HG03280 (cell line): ENCODE data around the gene SLC2A5.
"Not testable (repeated sequence)": the region's sequence is repeated elsewhere in the genome, so short reads cannot be mapped to it uniquely, and the experiment has no call there.

Experiments
- ATAC-seq: cut with Tn5 transposase; IDR thresholded peaks from one replicate; pipeline ENCODE4 v1.9.1; 2021; ENCODE audit warnings: mild to moderate bottlenecking, moderate library complexity; ENCODE audit not compliant: unreplicated experiment

The SLC2A5 gene

GRCh38 chr1:9010781-9011323, 58.6 kb downstream of the SLC2A5 start:
- no peak for ATAC-seq

GRCh38 chr1:9009438-9010370, 59.7 kb downstream of the SLC2A5 start:
- ATAC-seq, result no peak

- ATAC-seq, result peak; percentile 47
Observed at GRCh38 chr1:9008236-9008635, 61.2 kb downstream of the SLC2A5 start.

GRCh38 chr1:9006956-9007615, 62.3 kb downstream of the SLC2A5 start:
- no peak for ATAC-seq

- no peak for ATAC-seq
Observed at GRCh38 chr1:9005395-9005708, 64.1 kb downstream of the SLC2A5 start.

GRCh38 chr1:9004700-9005394, 64.6 kb downstream of the SLC2A5 start:
- peak; percentile 51 for ATAC-seq

GRCh38 chr1:9004031-9004699, 65.3 kb downstream of the SLC2A5 start:
- ATAC-seq, result no peak

- not testable (repeated sequence) for ATAC-seq
Observed at GRCh38 chr1:9002215-9002560, 67.2 kb downstream of the SLC2A5 start.

GRCh38 chr1:9001534-9002214, 67.8 kb downstream of the SLC2A5 start:
- not testable (repeated sequence) for ATAC-seq

GRCh38 chr1:8993962-8994675, 75.3 kb downstream of the SLC2A5 start:
- ATAC-seq, result not testable (repeated sequence)

GRCh38 chr1:8992936-8993687, 76.3 kb downstream of the SLC2A5 start:
- ATAC-seq, result no peak

GRCh38 chr1:8989821-8990220, 79.6 kb downstream of the SLC2A5 start:
- no peak for ATAC-seq

- ATAC-seq, result no peak
Observed at GRCh38 chr1:8989061-8989460, 80.4 kb downstream of the SLC2A5 start.

- no peak for ATAC-seq
Observed at GRCh38 chr1:8988618-8988967, 80.8 kb downstream of the SLC2A5 start.

GRCh38 chr1:8987881-8988617, 81.4 kb downstream of the SLC2A5 start:
- no peak for ATAC-seq

GRCh38 chr1:8986814-8987190, 82.6 kb downstream of the SLC2A5 start:
- no peak for ATAC-seq

GRCh38 chr1:8985915-8986813, 83.3 kb downstream of the SLC2A5 start:
- no peak for ATAC-seq
